ENCODE measurements around the gene CRKL. TPM values are rescaled to one million over a fixed set of nuclear protein-coding genes. Genes with fewer than 3 reads are reported as not detected.

Gene CRKL
- total RNA-seq, 1 experiment from 2014 or later = 69.9 TPM

DNA sequence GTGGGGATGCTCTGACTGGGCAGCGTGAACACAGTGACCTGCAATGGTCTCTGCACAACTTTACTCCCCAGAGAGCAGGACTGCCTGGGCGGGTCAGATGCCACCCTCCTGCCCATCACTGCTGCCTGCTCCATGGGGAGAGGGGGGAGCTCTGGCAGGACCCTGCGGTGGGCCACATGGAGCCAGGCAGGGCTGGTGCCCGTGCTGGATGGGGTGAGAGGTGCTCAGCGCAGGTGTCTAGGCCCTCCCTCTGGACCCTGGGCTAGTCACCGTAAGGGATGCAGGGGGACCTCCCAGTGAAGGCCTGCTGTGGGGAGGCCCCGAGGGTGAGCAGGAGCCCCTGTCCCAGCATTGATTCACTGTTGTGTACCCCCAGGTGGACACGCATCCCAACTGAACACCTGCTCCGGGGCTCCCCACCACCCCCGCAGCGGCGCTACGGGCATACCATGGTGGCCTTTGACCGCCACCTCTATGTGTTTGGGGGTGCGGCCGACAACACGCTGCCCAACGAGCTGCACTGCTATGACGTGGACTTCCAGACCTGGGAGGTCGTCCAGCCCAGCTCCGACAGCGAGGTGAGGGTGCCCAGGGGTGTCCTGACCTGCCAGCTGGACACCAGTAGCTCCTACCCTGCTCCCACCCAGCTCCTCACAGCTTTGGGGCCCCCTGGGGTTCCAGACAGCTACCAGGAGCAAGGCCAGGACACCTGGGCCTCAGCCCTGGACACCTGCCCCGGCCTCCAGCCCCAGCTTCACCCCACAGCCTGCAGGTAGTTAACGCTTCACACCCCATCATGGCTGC, 74.2 kb downstream of the CRKL start:
- intact Hi-C loops (cut with micrococcal nuclease; ENCODE audit: unreplicated experiment) = no loop called here
- H3K27me3 Mint-ChIP-seq (ENCODE audit: unreplicated experiment) = no peaks in the 10 kb centered on the region

DNA sequence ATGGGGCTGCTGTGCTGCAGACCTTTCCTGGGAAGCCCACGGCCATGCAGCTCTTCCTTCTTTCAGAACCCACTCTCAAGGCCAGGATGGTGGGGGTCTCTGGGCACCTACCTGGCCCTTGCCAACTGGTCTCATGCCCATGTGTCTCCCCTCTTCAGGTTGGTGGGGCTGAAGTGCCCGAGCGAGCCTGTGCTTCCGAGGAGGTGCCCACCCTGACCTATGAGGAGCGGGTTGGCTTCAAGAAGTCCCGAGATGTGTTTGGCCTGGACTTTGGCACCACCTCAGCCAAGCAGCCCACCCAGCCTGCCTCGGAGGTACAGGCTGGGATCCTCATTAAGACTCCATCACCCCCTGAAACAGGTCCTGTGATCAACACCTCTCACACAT, 74.8 kb downstream of the CRKL start:
- intact Hi-C loops (cut with micrococcal nuclease; ENCODE audit: unreplicated experiment) = no loop called here
- TF ChIP-seq, protein P1, sequence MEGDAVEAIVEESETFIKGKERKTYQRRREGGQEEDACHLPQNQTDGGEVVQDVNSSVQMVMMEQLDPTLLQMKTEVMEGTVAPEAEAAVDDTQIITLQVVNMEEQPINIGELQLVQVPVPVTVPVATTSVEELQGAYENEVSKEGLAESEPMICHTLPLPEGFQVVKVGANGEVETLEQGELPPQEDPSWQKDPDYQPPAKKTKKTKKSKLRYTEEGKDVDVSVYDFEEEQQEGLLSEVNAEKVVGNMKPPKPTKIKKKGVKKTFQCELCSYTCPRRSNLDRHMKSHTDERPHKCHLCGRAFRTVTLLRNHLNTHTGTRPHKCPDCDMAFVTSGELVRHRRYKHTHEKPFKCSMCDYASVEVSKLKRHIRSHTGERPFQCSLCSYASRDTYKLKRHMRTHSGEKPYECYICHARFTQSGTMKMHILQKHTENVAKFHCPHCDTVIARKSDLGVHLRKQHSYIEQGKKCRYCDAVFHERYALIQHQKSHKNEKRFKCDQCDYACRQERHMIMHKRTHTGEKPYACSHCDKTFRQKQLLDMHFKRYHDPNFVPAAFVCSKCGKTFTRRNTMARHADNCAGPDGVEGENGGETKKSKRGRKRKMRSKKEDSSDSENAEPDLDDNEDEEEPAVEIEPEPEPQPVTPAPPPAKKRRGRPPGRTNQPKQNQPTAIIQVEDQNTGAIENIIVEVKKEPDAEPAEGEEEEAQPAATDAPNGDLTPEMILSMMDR (IDR thresholded peaks at IDR 0.05; ENCODE audit: unreplicated experiment) = no peak
- CTCF ChIA-PET = no interaction called here
- no peak overlapping the region for H3K4me3 Mint-ChIP-seq (ENCODE audit: low read depth, unreplicated experiment)
- H3K9me3 Mint-ChIP-seq (ENCODE audit: low read depth, unreplicated experiment) = no peaks in the 10 kb centered on the region
- DNase-seq = no peak
- no peaks in the 10 kb centered on the region for H3K27me3 Mint-ChIP-seq (ENCODE audit: unreplicated experiment)
- peaks cover 32% of the 10 kb centered on the region for H3K36me3 Mint-ChIP-seq (ENCODE audit: insufficient read depth, unreplicated experiment)
- BruUV-seq (replicated peaks) = no TSS peak
- H3K4me1 Mint-ChIP-seq (ENCODE audit: low read depth, unreplicated experiment) = no peaks in the 10 kb centered on the region
- H3K27ac Mint-ChIP-seq (ENCODE audit: unreplicated experiment) = no peak overlapping the region

More for the DNA sequence above, 74.2 kb downstream of the CRKL start:
- CTCF ChIA-PET = no interaction called here
- no TSS peak for BruUV-seq (replicated peaks)
- TF ChIP-seq, protein P1 (IDR thresholded peaks at IDR 0.05; ENCODE audit: unreplicated experiment) = no peak
- DNase-seq = no peak
- H3K4me1 Mint-ChIP-seq (ENCODE audit: low read depth, unreplicated experiment) = no peaks in the 10 kb centered on the region
- peaks cover 29% of the 10 kb centered on the region for H3K36me3 Mint-ChIP-seq (ENCODE audit: insufficient read depth, unreplicated experiment)
- H3K9me3 Mint-ChIP-seq (ENCODE audit: low read depth, unreplicated experiment) = no peaks in the 10 kb centered on the region
- H3K4me3 Mint-ChIP-seq (ENCODE audit: low read depth, unreplicated experiment) = no peak overlapping the region
- no peak overlapping the region for H3K27ac Mint-ChIP-seq (ENCODE audit: unreplicated experiment)

DNA sequence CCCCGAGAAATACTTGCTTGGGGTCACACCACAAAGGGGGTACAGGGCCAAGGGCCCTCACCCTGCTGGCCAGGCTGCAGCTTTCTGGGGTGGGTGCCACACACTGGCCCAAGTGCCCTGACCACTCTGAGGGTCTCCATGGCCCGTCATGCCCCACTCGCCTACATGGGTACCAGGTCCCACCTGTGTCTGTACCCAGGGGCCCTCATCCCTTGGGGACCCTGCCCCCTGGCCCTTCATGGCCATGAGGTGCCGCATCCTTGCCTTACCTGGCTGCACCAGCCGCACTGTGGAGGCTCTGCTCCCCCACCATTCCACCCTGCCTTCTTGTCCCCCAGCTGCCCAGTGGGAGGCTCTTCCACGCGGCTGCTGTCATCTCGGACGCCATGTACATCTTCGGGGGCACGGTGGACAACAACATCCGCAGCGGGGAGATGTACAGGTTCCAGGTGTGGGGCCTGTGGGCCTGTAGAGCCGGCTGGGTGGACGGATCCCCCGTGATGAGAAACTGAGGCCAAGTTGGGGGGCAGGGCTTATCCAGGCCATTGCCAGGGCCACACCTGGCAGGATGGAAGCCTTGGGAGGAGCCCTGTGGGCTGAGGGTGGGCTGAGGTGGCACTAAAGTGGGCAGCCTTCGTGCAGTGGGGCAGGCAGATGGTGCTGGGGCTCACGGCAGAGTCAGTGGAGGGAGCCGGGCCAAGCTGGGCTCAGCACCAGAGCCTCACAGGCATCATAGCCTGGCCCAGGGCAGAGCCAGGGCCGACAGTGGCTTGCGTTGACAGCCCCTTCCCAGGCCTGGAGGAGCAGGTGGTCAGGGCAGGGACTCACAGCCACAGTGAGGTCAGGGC, 75.5 kb downstream of the CRKL start:
- H3K9me3 Mint-ChIP-seq (ENCODE audit: low read depth, unreplicated experiment) = no peaks in the 10 kb centered on the region
- BruUV-seq (replicated peaks) = no TSS peak
- CTCF ChIA-PET = no interaction called here
- no peak overlapping the region for H3K4me3 Mint-ChIP-seq (ENCODE audit: low read depth, unreplicated experiment)
- no peaks in the 10 kb centered on the region for H3K27me3 Mint-ChIP-seq (ENCODE audit: unreplicated experiment)
- no peak overlapping the region for H3K27ac Mint-ChIP-seq (ENCODE audit: unreplicated experiment)
- H3K4me1 Mint-ChIP-seq (ENCODE audit: low read depth, unreplicated experiment) = no peaks in the 10 kb centered on the region
- intact Hi-C loops (cut with micrococcal nuclease; ENCODE audit: unreplicated experiment) = no loop called here
- TF ChIP-seq, protein P1 (IDR thresholded peaks at IDR 0.05; ENCODE audit: unreplicated experiment) = no peak
- peaks cover 38% of the 10 kb centered on the region for H3K36me3 Mint-ChIP-seq (ENCODE audit: insufficient read depth, unreplicated experiment)
- DNase-seq = no peak

DNA sequence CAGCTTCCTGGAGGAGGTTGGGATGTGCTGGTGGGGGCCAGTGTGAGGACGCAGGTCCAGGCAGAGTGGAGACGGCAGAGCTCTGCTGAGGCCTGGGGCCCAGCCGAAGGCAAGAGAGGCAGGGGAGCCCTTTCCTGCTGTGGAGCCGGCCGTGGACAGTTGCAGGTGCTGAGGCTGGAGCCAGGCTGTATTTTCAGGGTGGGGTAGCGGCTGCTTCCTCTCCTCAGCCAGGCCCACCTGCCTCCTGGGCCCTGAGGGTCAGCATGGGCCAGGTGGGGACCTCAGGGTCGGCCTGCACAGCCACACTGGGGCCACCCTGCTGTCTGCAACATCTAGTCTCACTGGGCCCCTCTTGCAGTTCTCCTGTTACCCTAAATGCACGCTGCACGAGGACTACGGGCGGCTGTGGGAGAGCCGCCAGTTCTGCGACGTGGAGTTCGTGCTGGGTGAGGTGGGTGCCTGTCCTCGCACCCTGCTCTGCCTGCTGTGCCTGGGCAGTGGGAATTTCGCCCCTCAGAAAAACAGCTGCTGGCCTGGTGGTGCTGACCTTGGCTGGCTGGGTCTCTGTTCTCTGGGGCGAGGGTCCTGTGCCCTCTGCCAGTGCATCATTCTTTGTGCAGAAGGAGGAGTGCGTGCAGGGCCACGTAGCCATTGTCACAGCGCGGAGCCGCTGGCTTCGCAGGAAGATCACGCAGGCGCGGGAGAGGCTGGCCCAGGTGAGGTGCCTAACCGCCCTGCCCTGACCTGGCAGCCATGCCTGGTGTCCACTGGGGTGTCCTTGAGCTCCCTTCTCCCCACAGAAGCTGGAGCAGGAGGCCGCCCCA, 76.3 kb downstream of the CRKL start:
- DNase-seq = no peak
- H3K36me3 Mint-ChIP-seq (ENCODE audit: insufficient read depth, unreplicated experiment) = peaks cover 46% of the 10 kb centered on the region
- H3K4me1 Mint-ChIP-seq (ENCODE audit: low read depth, unreplicated experiment) = no peaks in the 10 kb centered on the region
- no peak overlapping the region for H3K4me3 Mint-ChIP-seq (ENCODE audit: low read depth, unreplicated experiment)
- intact Hi-C loops (cut with micrococcal nuclease; ENCODE audit: unreplicated experiment) = no loop called here
- H3K27ac Mint-ChIP-seq (ENCODE audit: unreplicated experiment) = no peak overlapping the region
- no peaks in the 10 kb centered on the region for H3K9me3 Mint-ChIP-seq (ENCODE audit: low read depth, unreplicated experiment)
- TF ChIP-seq, protein P1 (IDR thresholded peaks at IDR 0.05; ENCODE audit: unreplicated experiment) = no peak
- CTCF ChIA-PET = no interaction called here
- BruUV-seq (replicated peaks) = no TSS peak
- H3K27me3 Mint-ChIP-seq (ENCODE audit: unreplicated experiment) = no peaks in the 10 kb centered on the region
